Stimulated activated CD8-positive, alpha-beta memory T cell treated with anti-CD3 and anti-CD28 coated beads, Interleukin-4, amount 100 ng/mL, for 4 hours (primary cell): Measurements from ENCODE around the gene GOLGA6L10.
"Not testable (repeated sequence)": the region's sequence is repeated elsewhere in the genome, so short reads cannot be mapped to it uniquely, and the experiment has no call there.

Source experiments
- DNase-seq, 2 donors: peaks; one replicate each; pipeline ENCODE4 v3.0.0-alpha.2; 2020; ENCODE audit warnings: low read depth in 2 of 2, low spot score in 1 of 2

Gene GOLGA6L10

DNA sequence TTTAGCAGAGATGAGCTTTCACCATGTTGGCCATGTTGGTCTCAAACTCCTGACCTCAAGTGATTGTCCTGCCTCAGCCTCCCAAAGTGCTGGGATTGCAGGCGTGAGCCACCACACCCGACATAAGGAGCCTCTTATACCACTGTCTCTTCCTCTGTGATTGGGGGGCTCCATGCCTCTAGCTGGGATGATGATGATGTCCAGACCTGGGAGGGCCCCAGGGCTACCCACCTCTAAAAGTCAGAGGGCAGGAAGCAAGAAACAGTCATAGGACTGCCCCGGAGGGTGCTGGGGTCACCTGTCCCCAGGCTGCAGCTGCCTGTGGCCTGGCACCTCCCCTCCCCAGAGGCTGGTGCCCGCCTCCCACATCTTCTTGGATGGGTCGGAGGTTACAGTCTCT lies 5.4 kb downstream of the GOLGA6L10 start:
- not testable (repeated sequence) for DNase-seq

DNA sequence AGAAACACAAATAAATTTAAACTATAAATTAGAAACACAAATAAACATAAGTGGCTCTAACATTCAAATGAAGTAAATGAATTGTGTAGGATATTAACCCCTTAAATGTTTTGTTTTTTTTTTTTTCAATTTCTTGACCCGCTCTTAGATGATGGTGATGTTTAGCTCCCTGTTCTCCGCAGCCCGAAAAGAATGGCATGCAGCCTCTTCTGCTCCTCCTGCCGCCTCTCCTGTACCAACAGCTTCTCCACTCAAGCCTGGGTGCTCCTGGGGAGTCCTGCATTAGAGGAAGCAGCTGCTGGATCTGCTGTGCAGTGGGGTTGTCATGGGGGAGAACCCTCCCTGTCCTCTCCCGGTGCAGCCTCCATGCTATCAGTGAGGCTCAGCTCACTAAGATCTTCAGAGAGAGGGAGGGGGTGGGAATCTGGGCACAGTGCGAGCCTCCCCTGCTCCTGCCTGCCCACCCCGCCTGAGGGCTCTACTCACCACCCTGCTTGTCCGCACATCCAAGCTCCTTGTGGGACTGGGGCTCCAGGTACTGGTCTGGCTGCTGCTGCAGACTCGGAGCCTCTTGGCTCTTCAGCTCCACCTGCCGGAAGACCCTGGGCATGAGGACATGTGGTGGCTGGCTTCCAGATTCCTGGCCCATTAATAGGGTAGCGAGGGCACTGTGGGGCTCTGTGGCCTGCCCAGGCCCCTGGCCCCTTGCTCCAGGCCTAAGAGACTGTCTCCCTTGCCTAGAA lies 6.5 kb downstream of the GOLGA6L10 start:
- DNase-seq: not testable (repeated sequence)

DNA sequence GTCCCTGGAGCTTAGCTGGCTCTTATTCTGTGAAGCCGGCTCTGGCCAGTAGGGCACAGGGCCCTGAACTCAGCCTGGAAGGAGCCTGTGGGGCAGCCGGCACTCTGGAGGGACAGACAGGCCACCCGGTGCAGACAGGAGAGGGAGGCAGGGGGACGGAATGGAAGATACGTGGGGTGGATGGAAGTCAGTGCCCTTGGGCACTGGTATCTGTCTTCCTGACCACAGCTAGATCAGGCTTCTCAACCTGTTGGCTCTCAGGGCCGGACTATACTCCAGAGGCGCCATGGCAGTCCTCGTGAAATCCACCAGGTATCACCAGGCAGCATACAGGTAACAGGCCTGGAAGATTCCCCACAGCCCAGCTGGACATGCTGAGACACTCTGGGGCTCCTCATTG lies 10.7 kb downstream of the GOLGA6L10 start:
- DNase-seq: not testable (repeated sequence)

DNA sequence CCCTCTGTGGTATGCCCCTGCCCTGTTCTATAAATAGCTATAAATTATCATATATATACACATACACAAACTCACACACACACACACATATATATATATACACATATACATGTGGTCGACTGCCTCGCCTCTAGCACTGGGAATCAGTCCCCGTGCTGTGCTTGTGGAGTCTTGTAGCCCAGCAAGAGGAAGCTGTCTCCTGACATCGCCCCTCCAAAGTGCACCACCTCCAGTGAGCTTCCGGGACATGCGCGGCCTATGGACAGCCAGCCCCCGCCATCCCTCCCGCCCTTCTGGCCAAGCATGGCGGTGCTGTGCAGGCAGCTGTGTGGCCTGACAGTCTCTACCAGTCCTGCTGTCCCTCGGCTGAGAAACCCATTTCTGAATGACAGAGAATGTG lies 11.2 kb downstream of the GOLGA6L10 start:
- not testable (repeated sequence) for DNase-seq

DNA sequence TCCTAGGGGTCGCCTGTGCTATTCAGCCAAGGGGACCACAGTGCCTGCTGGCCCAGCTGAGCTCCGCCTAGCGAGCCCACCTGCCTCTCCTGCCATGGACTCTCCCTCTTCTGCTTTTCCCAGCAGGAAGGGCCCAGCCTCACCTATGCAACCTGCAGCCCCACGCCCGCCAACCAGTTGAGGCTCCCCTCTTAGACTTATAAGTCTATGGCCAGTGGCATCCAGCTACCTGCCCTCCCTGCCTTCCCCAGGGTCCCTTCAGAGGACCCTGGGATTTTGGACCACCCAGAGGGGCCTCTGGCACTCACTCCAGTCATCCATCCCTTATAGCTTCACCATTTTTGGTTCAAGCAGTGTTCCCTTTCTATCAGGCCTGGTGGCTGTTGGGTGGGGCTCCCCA lies 12.2 kb downstream of the GOLGA6L10 start:
- DNase-seq: not testable (repeated sequence)

DNA sequence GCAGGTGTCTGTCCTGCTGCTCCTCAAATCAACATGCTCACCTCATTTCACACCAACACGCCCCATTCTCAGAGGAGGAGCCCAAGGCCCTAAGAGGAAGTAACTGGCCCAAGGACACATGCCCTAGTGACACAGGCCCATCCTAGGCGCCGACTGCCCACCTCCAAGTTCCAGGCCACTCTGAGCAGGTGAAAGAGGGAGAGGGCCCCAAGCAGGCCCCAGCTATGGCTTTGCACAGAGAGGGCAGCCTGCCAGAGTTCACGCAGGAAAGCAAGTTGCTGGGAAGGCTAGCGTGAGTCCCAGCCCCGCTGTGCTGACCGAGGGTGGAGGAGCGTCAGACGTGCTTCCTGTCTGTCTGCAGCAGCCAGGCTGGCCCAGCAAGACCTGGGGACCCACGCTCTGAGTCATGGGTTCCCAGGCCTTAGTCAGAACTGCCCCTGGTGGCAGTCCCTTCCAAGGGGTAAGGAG lies 13.1 kb downstream of the GOLGA6L10 start:
- not testable (repeated sequence) for DNase-seq

DNA sequence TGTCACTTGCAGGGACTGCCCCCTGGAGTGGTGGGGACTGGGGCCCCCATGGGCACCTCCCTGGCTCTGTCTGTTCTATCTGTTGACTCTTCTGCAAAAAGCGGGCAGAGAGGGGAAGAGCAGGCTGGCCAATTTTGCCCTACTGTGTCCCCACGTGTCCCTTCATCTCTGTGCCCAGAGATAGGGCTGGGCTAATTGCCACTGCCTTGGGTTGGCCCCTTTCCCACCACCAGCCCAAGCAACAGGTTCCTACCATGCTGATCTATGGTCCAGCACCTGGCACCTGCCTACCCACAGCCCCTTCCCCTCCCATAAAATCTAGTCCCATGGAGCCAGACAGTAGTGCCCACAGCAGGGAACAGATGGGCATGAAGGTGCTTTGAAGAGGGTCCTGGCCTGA lies 14.3 kb downstream of the GOLGA6L10 start:
- not testable (repeated sequence) for DNase-seq

DNA sequence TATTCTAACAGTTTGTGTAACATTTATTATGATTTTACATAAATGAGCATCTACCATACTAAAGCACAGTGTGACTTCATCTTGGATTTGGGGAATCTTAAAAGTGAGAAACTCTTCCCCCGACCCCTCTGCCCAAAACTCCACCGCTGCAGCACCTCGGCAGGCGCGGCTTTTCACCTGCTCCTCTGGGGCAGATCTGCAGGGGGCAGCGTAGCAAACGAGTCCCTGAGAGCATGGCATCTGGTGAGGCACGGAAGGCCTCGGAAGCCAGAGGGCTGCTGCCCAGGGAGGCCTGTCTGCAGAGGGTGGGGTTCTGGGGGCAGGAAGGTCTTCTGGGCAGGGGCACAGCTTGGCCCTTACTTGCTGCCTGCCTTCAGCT lies 14.7 kb downstream of the GOLGA6L10 start:
- not testable (repeated sequence) for DNase-seq

DNA sequence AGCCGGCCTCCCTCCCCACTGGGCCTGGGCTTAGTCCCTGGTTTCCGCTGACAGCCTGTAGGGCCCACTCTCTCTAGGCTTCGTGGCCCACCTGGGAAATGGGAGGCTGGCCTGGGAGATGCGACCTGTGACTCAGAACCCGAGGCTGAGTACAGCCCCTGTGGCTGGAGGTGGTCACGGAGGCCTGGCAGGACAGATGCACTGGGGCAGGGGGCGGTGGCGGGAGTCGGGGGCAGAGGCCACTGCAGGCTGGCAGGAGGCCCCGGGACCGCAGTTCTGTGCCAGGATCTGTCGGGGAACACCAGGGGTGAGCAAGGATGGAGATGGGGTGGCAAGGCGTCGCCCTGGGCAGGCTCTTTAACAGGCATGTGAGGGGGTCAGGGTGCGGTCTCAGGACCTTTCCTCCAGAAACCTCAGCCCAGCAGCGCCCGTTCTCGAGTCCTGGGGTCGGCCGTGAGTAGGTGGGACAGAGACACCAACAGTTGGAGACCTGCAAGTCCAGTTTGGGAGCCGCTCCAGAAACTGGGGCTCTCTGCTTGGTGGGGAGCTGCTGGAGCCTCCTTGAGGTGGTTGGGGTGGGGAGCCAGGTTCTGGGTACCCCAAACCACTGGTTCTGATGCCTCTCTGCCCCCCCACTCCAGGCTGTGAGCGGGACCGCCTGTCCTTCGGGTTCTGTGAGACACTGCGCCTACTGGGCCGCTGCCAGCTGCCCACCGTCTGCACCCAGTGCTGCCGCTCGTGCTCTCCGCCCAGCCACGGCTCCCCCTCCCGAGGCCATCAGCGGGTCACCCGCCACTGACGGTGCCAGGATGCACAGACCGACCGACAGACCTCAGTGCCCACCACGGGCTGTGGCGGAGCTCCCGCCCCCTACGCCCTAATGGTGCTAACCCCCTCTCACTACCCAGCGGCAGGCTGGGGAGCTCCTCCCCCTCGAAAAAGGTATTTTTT lies 15.4 kb downstream of the GOLGA6L10 start:
- not testable (repeated sequence) for DNase-seq

DNA sequence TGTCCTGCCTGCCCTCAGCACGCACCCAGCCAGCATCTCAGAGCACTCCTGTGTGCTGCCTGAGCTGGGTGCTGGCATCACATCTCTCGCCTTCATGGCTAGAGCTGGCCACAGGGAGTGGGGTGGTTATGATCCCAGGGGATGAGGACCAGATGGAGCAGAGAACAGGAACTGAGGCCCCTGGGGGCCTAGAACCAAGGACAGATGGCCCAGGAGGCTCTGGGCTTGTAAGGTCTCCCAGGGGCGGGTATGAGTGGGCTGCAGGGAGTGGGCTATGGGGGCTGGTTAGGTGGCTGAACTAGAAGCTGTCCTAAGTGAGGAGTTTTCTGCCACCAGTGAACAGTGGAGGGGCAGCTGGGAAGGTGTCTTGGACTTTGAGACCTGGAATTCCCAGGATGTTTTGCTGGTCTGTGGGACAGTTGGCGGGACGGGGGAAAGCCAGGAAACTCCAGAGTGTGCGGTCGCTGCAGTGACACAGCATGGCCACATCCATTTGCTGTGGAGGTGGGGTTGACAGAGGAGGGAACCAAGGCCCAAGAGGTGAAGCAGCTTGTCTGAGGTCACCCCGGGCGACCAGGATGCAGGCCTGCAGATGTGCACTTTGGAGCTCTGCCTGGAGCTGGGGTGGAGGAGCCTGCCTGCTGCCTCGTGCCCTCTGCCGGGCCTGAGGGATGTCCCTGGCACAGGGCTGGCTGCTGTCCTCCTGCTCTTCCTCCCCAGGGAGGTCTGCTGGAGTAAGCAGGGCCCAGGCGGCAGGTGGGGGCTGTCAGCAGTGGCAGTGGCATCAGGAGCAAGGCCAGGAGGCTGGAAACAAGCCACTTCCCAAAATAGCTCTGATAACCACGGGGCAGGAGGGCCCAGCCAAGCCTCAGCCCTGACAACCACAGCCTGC lies 16.3 kb downstream of the GOLGA6L10 start:
- DNase-seq: not testable (repeated sequence)

DNA sequence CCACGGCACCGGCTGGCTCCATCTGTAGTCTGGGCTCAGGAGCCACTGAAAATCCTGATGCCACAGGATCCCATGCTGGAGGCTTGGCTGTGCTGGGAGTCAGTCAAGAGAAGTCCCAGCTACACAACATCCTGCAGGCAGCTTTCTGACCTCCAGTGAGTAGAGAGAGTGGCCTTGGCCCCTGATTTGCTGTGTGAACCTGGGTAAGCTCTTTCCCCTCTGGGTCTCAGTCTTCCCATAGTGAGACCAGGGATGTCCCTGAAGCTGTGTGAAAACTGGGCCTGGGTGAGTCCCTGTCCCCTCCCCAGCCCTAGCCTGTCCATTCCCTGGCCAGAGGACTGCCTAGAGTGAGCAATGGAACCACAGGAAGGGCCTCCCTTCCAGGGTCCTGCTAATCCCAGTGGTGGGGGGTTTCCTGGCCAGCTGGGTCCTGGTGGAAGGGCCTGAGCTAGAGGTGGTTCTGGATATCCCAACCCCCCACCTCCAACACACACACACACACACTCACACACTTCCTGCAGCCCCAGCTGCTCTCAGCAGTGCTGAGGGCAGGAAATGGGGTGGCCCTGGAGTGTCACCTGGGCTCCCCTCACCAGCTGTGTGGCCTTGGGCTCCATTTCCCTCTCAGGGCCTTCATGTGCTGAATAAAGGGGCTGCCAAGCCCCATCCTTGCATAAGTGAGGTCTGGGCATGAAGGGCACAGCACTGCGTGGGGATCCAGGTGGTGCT lies 17.5 kb downstream of the GOLGA6L10 start:
- DNase-seq: not testable (repeated sequence)

DNA sequence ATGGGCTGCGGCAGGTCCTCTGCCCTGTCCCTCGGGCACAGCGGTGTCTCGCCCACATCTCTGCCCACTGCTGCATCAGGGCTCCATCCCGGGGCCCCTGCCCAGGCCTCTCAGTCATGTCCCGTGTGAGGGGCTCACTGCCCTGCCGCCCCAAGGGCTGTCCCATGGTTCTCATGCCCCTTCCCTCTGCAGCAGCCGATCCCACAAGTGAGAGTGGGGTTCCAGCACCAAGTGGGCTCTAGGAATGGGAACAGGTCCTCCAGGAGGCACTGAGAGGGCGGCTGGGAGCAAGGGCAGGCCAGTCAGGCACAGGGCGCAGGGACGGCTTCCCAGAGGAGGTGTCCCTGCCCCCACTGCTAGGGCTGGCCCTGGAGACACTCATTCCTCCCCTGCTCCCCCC lies 18.4 kb downstream of the GOLGA6L10 start:
- DNase-seq: not testable (repeated sequence)

DNA sequence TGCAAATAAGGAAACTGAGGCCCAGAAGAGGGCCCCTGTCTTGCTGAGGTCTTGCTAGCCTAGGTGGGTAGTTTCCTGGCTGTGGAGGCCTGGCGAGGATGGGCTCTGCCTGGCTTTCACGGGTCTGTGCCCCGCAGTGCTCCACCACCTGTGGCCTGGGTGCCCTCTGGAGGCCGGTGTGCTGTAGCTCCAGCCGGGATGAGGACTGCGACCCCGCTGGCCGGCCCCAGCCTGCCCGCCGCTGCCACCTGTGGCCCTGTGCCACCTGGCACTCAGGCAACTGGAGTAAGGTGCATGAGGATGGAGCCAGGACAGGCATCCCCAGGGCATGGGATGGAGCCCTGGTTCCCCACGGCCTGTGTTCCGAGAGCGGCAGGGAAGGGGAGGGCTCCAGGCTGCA lies 20.2 kb downstream of the GOLGA6L10 start:
- DNase-seq: not testable (repeated sequence)

DNA sequence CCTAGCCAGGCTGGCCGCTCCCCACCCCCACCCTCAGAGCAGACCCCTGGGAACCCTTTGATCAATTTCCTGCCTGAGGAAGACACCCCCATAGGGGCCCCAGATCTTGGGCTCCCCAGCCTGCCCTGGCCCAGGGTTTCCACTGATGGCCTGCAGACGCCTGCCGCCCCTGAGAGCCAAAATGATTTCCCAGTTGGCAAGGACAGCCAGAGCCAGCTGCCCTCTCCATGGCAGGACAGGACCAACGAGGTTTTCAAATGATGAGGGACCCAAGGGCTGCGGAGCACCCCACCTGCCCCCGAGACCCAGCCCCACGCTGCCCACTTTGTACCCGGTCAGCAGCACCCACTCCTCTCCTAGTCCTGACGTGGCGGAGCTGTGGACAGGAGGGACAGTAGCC lies 21.9 kb downstream of the GOLGA6L10 start:
- not testable (repeated sequence) for DNase-seq

DNA sequence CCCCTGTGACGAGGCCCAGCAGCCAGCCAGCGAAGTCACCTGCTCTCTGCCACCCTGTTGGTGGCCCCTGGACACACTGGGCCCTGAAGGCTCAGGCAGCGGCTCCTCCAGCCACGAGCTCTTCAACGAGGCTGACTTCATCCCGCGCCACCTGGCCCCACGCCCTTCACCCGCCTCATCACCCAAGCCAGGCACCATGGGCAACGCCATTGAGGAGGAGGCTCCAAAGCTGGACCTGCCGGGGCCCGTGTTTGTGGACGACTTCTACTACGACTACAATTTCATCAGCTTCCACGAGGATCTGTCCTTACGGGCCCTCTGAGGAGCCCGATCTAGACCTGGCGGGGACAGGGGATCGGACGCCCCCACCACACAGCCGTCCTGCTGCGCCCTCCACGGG lies 22.4 kb downstream of the GOLGA6L10 start:
- DNase-seq: not testable (repeated sequence)

DNA sequence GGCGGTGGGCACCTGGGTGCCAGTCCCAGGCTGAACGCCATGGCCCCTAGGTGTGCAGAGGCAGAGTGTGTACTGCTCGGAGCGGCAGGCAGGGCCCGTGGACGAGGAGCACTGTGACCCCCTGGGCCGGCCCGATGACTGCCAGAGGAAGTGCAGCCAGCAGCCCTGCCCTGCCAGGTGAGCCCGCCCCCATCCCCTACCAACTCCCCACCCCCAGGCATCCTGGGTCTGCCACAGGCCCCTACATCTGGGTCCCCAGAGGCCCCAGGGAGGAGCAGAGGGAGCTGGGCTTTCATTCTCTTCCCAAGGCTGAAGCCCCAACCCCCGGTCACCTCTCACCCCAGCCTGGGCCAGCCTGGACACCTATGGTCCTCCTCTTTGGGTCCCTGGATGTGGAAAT lies 23.6 kb downstream of the GOLGA6L10 start:
- not testable (repeated sequence) for DNase-seq

DNA sequence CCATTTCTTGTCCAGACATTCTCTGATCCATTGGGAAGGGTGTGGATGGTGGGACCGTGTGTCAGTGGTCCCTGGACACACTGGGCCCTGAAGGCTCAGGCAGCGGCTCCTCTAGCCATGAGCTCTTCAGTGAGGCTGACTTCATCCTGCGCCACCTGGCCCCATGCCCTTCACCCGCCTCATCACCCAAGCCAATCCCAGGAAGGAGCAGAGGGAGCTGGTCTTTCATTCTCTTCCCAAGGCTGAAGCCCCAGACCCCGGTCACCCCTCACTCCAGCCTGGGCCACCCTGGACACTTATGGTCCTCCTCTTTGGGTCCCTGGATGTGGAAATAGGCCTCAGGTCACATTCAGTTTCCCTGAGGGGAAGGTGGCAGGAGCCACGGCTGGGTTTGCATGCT lies 24.4 kb downstream of the GOLGA6L10 start:
- DNase-seq: not testable (repeated sequence)

DNA sequence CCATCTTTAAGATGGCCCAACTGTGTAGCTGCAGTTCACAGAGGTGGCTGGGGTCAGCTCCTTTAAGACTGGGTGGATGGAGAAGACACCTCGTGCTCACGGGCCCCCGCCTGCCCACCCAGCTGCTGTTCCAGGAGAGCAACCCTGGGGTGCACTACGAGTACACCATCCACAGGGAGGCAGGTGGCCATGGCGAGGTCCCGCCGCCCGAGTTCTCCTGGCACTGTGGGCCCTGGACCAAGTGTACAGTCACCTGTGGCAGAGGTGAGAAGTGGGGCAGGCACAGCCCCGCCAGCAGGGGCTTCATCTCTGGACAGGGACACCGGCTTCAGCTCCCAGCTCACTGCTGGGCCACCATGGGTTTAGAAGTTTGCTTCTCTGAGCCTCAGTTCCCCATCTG lies 26.8 kb downstream of the GOLGA6L10 start:
- DNase-seq: not testable (repeated sequence)

DNA sequence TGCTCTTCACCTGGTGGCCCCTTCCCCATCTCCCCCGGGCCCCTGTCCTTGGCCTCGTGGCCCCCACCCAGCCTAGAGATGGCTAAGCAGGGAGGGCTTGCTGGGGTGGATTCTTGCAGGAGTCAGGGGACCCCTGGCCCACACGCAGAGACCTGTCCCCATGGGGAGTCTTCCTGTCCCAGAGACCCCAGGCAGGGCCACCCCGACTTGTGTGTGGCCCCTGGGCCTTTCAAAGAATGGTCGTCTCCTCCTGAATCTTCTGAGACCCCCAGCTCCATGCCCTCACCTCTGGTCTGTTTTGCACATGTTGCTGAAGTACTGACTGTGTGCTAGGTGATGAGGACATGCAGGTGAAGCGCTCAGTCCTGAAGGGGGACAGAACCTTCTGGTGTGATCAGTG lies 28.4 kb downstream of the GOLGA6L10 start:
- DNase-seq: not testable (repeated sequence)
